ENCODE results near the gene SLC16A3. TPM values are rescaled to one million over a fixed set of nuclear protein-coding genes. Genes with fewer than 3 reads are reported as not detected.

Gene SLC16A3
- total and polyA plus RNA-seq, 2 experiments from 2014 or later, result 63.2 to 313 TPM

GRCh38 chr17:82274134-82275020 lies 45.5 kb downstream of the SLC16A3 start:
- H3K4me3 ChIP-seq, result no peak overlapping the region
- TF ChIP-seq CTCF (IDR thresholded peaks at IDR 0.05; ENCODE audit: low read depth, low read length), result no peak
- DNase-seq (ENCODE audit: low read depth in 1 of 2, low spot score in 1 of 2), result no peak
- peaks cover 17% of the 10 kb centered on the region for H3K4me1 ChIP-seq (ENCODE audit: low read depth)
- H3K27ac ChIP-seq, result no peak overlapping the region
- H3K9me3 ChIP-seq (ENCODE audit: low read depth), result no peaks in the 10 kb centered on the region
- H3K36me3 ChIP-seq, result peaks cover 8% of the 10 kb centered on the region
- no peaks in the 10 kb centered on the region for H3K27me3 ChIP-seq

GRCh38 chr17:82275326-82275725 lies 46.5 kb downstream of the SLC16A3 start:
- Histone ChIP-seq H3K27me3 (no peaks in the 10 kb centered on the region), H3K4me3 (no peak overlapping the region), H3K9me3 (ENCODE audit: low read depth) (no peaks in the 10 kb centered on the region), H3K27ac (no peak overlapping the region), H3K36me3 (peaks cover 8% of the 10 kb centered on the region), H3K4me1 (ENCODE audit: low read depth) (peaks cover 13% of the 10 kb centered on the region)
- no peak for DNase-seq (ENCODE audit: low read depth in 1 of 2, low spot score in 1 of 2)
- TF ChIP-seq CTCF (IDR thresholded peaks at IDR 0.05; ENCODE audit: low read depth, low read length), result no peak

- Histone ChIP-seq H3K4me1 (ENCODE audit: low read depth) (peaks cover 4% of the 10 kb centered on the region), H3K4me3 (no peak overlapping the region), H3K36me3 (peaks cover under 1% of the 10 kb centered on the region), H3K27me3 (no peaks in the 10 kb centered on the region), H3K27ac (no peak overlapping the region), H3K9me3 (ENCODE audit: low read depth) (no peaks in the 10 kb centered on the region)
- TF ChIP-seq CTCF (IDR thresholded peaks at IDR 0.05; ENCODE audit: low read depth, low read length), result no peak
- DNase-seq (ENCODE audit: low read depth in 1 of 2, low spot score in 1 of 2), result no peak
These were observed 48.1 kb downstream of the SLC16A3 start for GRCh38 chr17:82276938-82277337.

GRCh38 chr17:82277851-82278250 lies 49.0 kb downstream of the SLC16A3 start:
- no peaks in the 10 kb centered on the region for H3K4me1 ChIP-seq (ENCODE audit: low read depth)
- no peak overlapping the region for H3K4me3 ChIP-seq
- H3K27me3 ChIP-seq, result no peaks in the 10 kb centered on the region
- H3K9me3 ChIP-seq (ENCODE audit: low read depth), result no peaks in the 10 kb centered on the region
- no peaks in the 10 kb centered on the region for H3K36me3 ChIP-seq
- no peak for DNase-seq (ENCODE audit: low read depth in 1 of 2, low spot score in 1 of 2)
- no peak overlapping the region for H3K27ac ChIP-seq
- no peak for TF ChIP-seq CTCF (IDR thresholded peaks at IDR 0.05; ENCODE audit: low read depth, low read length)

- no peaks in the 10 kb centered on the region for H3K36me3 ChIP-seq
- TF ChIP-seq CTCF (IDR thresholded peaks at IDR 0.05; ENCODE audit: low read depth, low read length), result no peak
- no peak overlapping the region for H3K27ac ChIP-seq
- no peaks in the 10 kb centered on the region for H3K27me3 ChIP-seq
- no peaks in the 10 kb centered on the region for H3K9me3 ChIP-seq (ENCODE audit: low read depth)
- H3K4me1 ChIP-seq (ENCODE audit: low read depth), result no peaks in the 10 kb centered on the region
- no peak overlapping the region for H3K4me3 ChIP-seq
- no peak for DNase-seq (ENCODE audit: low read depth in 1 of 2, low spot score in 1 of 2)
These were observed 49.5 kb downstream of the SLC16A3 start for GRCh38 chr17:82278308-82278707.

Measured in cardiac muscle cell (in vitro differentiated cells and primary cell).